Coronary artery (tissue), 2 donors: ENCODE measurements around the gene EML4.

Experiments used
- DNase-seq: peaks from one replicate; pipeline ENCODE4 v3.0.0-alpha.2; 2017; ENCODE audit warnings: low spot score
- H3K27ac ChIP-seq, 2 donors: fragments of 200-600 bp; sonication (generic); one replicate each; pipeline ENCODE4 v1.5.1; 2016 to 2019
- H3K4me3 ChIP-seq: fragments of 200-600 bp; sonication (generic); 2 replicates; pipeline ENCODE4 v1.5.1; 2016; ENCODE audit warnings: mild to moderate bottlenecking, moderate library complexity
- TF ChIP-seq, protein P1 (sequence below): fragments of 200-600 bp; sonication (generic); IDR thresholded peaks from one replicate; pipeline ENCODE4 v1.5.1; 2019; ENCODE audit warnings: antibody characterized with exemption

Gene EML4

DNA sequence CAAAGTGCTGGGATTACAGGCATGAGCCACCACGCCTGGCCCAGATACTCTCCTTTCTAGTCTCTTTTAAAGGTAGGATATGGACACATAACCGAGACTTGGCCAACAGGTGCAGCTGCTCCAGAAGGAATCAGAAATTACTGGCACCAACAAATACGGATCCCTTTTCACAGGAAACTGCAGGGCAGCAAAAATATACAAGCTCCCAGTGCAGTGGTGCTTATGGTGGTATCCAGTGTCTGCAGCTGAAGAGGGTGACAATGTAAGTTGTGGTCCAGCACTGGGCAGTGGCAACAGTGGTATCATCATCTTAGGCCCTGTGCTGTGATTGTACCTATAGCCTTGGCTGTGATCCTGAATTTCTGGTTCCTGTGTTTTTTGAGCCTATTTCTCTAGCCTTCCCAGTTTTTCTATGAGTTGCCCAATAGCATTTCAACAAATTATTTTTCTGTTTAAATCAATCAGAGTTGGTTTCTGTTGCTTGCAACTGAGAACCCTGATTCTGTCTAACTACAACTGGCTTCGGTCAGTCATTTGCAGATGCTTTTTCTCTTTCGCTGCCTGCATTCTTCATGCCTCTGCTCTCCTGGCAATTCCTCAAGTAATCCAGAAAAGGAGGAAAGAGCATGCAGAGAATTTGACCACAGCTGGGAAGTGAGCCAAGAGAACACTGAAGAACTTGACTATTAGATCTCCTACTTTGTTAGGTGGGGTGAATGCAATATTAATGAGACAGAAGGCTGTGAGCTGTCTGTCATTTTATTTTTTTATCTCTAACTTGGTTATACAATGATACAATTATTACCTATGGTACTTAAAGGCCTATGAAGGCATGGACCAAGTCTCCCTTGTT, 30.8 kb upstream of the EML4 start:
- no peak for DNase-seq
- Histone ChIP-seq H3K4me3 (no peak overlapping the region), H3K27ac (peak overlapping the region in 1 of 2 donors; percentile 36)
- TF ChIP-seq, protein P1, sequence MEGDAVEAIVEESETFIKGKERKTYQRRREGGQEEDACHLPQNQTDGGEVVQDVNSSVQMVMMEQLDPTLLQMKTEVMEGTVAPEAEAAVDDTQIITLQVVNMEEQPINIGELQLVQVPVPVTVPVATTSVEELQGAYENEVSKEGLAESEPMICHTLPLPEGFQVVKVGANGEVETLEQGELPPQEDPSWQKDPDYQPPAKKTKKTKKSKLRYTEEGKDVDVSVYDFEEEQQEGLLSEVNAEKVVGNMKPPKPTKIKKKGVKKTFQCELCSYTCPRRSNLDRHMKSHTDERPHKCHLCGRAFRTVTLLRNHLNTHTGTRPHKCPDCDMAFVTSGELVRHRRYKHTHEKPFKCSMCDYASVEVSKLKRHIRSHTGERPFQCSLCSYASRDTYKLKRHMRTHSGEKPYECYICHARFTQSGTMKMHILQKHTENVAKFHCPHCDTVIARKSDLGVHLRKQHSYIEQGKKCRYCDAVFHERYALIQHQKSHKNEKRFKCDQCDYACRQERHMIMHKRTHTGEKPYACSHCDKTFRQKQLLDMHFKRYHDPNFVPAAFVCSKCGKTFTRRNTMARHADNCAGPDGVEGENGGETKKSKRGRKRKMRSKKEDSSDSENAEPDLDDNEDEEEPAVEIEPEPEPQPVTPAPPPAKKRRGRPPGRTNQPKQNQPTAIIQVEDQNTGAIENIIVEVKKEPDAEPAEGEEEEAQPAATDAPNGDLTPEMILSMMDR, result no peak

DNA sequence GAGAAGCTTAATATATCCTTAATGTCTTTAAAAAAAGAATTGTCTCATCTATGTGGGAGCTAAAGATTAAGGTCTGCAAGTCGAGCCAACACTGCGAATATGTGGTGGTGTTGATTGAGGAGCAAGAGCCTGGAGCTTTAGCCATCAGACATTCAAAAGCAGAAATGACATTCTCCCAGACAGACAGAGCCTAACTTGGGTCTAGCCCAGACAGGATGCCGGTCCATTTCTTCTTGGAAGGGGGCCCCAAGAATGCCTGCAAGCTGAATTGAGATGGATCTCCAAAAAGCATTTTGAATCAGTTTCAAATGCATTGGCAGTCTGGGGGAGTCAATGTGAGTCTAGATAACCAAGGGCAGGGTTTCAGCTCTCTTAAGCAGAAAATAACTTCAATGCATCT, 30.1 kb upstream of the EML4 start:
- TF ChIP-seq, protein P1, result no peak

DNA sequence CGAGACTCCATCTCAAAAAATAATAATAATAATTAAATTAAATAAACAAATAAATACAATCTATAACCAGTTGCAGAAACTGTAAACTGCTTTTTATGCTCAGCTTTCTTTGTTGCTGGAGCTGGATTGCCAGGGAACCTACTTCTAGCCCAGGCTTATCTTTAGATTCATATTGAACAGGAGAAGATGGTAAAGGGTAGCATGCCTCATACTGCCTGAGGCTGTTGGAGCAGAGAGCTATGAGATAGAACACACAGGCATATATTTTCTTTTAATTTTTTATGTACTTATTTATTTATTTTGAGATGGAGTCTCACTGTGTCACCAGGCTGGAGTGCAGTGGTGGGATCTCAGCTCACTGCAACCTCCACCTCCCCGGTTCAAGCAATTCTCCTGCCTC, 28.7 kb upstream of the EML4 start:
- H3K27ac ChIP-seq, result no peak overlapping the region
- TF ChIP-seq, protein P1, result no peak
- no peak overlapping the region for H3K4me3 ChIP-seq
- no peak for DNase-seq

More for the DNA sequence above, 30.1 kb upstream of the EML4 start:
- Histone ChIP-seq H3K4me3 (no peak overlapping the region), H3K27ac (peak overlapping the region in 1 of 2 donors; percentile 36)
- no peak for DNase-seq

DNA sequence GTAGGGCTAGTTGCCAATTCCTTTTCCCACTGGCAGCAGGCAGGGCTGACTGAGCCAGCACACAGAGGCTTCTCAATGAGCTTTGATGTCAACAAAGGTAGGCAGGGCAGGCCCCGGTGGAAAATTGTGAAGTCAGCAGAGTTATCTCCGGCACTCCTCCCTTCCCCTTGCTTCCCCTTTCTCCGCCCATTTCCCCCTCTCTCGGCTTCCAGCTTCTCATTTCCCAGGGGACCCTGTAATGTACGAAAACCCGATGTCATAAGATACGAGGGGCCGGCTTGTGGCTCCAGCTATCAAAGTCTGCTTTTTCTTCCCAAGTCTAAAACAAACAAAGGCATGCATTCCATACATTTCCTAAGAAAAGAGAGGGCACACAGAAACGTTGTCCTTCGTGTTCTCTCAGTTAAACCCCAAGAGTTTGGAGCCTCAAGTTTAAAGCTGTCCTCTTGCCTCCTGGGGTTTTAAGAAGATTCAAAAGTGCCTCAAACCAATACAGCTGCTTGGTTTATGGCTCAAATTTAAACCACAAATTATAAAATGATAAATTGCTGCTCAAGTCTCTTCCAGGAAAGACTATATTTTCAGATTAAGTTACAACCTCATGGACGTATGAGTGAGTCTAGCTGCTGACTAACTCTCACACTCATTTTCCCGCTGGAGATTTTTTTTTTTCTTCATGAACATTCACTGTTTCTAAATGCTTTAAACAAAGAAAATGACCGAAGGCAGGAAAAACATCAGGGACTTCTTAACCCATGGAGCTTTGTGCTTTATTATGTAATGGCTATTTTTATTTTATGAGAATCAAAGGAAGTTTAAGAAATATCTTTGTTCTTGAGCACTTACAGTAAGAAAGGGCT, 27.2 kb upstream of the EML4 start:
- TF ChIP-seq, protein P1, result no peak
- peak overlapping the region; percentile 70 to 78 for H3K27ac ChIP-seq
- no peak for DNase-seq
- peak overlapping the region; percentile 50 for H3K4me3 ChIP-seq

DNA sequence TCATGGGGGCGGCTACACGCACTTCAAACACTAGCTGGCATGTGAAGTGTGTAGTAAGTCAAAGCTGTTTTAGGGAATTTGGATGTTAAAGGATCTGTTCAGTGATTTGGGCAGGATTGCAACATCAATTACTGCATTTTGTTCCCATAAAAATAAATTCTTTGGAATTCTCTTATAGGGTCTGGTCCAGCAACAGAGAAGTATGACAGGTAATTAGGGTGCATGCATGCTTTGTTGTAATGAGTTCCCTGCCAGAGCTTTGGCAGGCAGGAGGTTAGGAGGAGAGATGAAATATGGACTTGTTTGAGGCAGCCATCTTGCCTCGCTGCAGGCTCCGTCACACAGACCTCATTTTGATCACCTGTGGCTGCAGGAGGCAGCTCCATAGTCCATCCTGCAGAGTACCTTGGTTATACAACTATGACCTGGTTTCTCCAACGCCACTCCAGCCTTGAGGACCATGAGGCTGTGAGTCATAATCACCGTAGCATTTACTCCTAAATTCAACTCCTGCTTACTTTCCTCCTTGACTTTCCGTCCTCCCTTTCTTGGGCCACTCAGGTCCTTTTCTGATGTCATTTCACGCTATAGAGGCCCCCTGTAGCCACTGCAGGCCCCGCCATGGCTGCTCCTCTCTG, 26.5 kb upstream of the EML4 start:
- H3K27ac ChIP-seq, result peak overlapping the region; percentile 70 to 78
- TF ChIP-seq, protein P1, result no peak
- peak overlapping the region; percentile 50 for H3K4me3 ChIP-seq
- DNase-seq, result no peak

DNA sequence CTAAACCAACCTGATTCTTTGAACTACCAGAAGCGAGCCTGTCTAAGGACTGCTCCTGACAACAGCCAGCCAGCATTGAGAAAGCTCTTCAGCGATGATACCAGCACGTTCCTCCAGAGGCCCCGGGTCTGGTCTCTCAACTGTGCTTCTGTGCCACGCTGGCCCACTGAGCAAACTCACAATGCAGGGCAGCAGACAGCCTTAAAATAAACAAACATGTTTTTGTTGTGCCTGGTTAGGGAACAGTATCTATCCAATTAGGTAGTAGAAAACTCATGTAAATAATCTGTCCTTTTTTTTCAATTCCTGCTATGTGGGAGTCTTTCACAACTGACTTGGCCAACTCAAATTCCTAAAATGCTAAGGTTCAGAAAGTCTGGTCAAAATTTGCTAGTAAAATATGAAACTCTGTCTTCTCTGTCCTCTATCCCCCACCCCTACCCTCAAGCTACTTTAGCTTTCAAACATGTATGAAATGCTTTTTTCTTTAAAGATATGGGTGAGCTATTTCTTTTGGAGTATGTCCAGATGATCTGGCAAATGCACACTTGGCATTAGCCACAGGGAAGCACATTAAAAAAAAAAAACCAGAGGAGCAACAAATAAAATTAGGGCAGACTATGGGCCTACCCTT, 21.4 kb upstream of the EML4 start:
- TF ChIP-seq, protein P1, result no peak
- Histone ChIP-seq H3K4me3 (peak overlapping the region; percentile 19), H3K27ac (peak overlapping the region; percentile 21 to 89)
- no peak for DNase-seq
